Activated effector memory CD4-positive, alpha-beta T cell treated with Interleukin-2 at 50 U/mL for 16 hours (primary cell): ENCODE data around the gene EGLN3.
"Not testable (repeated sequence)": the region's sequence is repeated elsewhere in the genome, so short reads cannot be mapped to it uniquely, and the experiment has no call there.

Experiments
- DNase-seq: peaks from one replicate; pipeline ENCODE4 v3.0.0-alpha.2; 2020

EGLN3 gene

DNA sequence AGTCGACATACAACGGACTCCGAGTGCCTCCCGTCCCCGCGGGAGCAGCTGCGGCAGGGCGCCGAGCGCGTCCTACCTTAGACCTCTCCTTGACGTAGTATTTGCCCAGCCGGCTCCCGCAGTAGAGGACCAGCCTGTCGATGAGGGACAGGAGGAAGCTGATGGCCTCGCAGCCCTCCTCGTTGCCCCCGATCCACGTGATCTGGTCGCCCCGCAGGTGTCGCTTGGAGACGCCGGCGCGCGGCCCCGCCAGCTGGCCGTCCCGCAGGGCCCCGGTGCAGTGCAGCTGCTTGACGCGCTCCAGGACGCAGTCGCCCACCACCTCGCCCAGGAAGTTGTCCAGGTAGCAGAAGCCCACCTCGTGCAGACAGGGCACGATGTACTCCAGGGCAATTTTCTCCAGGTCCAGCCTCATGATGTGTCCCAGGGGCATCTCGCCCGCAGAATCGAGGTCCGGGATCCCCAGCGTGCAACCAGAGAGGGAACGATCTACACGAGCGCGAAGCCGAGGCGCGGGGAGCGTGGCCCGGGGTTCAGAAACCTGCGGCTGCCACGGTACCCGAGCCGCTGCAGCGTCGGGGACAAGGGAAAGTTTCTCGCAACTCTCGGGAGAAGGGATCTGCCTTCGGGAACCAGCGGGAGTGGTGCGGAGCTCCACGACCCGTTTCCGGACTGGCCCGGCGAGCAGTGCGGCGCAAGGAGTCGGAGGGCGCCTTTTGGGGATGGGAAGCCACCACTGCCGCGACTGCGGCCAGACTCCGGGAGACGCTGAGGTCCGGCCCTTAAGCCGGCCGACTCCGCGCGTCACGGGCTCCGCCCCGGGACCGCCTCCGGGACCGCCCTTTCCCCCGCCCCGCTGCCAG, at the start of gene EGLN3:
Gene EGLN3 (minus strand): TSS at position 755 of the 863 bp plus-strand sequence. CDS start 322 bp downstream, at position 433.
- DNase-seq: peak; percentile 49

DNA sequence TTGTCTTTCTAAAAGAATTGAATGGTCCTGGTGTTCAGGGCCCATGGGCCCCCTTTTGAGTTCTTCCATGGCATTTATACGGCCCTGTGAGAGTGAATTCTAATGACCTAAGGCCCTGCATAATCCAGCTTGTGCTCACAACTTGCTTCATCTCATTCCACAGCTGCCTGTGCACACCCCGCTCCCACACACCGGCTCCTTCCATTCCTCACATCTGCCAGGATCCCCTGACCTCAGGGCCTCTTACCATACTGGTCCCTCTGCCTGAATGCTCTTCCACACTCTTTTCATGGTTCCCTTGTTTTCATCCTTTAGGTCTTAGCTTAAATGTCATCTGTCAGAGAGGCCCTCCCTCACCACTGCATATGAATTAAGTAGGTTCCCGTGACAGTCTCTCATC, 49.5 kb upstream of the EGLN3 start:
- no peak for DNase-seq

DNA sequence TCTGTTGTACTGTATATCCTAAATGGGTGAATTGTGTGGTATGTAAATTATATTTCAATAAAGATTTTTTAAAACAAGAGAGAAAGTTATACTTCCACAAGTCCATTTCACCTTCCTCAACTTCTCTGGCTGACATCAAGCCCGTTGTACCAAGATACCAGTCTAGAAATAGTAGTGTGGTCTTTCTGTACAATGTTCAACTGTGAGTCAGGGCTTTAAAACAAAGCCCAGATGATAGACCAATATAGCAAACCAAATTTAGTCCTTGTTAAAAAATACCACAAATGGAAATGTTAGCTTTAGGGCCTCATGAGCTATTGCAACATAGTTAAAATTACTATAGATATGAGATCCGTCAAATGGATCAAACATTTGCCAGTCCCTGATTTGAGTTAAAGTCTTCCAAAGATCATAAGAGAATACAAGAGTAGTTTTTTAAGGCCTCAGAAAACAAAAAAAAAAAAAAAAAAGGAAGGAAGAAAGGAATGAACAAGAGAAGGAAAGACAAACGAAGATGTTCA, 49.0 kb upstream of the EGLN3 start:
- DNase-seq: no peak

DNA sequence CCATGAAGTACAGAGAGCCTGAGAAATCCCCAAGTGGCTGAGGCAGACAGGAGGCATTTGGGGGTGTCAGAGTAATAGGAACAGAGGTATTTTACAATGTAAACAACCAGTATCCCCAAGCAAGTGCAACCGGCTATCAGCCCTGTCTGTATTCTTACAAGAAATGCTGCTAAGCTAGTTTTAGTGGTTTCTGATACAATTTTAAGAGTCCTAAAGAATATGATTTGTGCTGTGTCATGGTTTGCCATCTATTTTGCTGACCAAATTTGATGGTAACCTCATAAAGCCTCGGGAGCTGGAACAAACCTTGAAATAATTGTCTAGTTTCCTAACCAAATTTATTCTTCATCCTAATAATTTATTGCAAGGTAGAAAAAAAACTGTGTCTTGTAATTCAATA, 46.7 kb upstream of the EGLN3 start:
- no peak for DNase-seq

DNA sequence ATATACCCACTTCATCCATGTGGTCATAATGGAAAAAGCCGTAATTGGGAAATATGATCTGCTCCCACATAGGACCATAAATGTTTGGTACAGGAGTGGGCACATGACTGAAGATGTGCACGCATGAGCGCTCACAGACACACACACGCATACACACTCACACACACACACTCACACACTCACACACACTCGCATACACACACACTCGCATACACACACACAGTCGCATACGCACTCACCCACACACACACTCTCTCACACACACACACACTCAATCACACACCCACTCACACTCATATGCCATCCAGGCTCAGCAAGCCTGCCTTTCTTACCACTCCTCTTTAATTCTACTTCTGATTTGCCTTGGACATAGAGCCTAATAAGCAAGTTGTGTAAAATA, 45.6 kb upstream of the EGLN3 start:
- DNase-seq: no peak

DNA sequence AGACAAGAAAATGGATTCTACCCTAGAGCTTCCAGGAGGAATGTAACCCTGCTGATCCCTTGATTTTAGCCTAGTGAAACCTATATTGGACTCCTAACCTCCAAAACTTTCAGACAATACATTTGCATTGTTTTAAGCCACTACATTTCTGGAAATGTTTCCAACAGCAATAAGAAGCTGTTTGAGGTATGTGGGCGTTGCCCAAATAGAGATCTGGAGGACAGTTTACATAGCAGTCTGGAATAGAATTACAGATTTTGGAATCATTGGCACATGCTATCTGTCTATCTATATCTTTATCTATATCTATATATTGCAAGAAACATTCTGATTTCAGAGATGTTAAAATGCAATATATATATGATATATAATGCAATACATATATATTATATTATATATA, 42.4 kb upstream of the EGLN3 start:
- no peak for DNase-seq

DNA sequence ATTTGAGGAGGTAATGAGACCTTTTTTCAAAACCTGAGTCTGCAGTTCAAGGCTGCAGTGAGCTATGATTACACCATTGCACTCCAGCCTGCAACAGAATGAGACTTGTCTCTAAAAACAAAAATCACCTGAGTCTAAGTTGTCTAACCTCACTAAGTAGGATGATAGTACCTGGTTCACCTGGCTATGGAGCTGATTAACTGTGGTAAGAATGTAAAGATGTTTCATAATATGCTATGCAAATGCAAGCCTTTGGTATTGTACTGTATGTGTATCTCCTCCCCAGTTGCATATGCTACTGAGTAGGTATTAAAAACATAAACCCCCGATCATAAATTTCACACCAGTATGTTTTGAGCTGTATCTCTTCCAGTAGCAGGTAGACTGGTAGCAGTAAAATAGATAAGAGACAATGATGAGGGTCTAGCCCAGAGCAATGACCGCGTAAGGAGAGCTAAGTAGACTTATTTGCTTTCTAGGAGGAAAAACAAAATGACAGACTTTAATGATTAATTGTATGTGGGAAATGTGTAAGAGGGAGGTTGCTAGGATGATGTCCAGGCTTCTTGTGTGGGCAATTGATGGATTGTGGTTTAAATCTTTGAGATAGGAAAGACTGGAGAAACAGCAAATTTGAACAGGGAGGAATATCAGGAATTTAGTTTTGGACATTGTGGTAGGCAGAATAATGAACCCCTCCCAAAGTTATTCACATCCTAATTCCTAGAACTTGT, 41.6 kb upstream of the EGLN3 start:
- DNase-seq: no peak

DNA sequence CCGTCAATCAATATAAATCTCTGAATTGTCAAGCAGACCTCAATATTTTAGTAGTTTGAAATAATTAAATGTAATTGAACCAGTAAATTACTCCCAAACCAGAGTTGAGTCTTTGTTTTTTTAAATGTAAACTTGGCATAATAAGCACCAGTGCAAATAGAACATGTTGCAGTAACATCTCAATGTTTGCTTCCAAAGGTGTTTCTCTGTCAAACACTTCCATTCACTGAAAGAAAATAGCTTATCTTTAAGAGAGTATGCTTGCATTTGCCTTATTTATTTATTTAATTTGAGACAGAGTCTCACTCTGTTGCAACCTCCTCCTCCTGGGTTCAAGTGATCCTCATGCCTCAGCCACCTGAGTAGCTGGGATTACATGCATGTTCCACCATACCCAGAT, 39.9 kb upstream of the EGLN3 start:
- no peak for DNase-seq

DNA sequence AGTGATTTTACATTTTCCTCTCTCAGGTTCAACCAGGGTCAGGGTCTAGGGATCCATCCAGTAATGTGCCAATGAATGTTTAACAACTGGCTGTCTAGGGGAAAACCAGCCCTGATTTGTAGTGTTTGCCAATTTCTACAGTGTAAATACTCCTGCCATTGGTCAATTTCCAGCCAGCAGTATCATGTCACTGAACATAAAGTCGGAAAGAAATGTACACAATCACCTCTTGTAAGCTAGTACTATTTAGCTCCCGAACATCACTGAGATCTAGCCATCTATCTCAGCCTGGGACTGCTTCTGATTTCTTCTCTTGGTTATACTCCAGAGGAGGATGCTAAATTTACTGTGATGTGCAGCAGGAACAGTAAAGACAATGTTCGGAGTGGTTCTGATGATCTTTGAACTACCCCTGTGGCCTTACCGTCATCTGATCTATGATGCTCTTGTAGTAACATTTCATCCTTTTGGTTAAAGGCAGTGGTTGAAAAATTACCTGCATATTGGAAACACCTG, 36.7 kb upstream of the EGLN3 start:
- no peak for DNase-seq

DNA sequence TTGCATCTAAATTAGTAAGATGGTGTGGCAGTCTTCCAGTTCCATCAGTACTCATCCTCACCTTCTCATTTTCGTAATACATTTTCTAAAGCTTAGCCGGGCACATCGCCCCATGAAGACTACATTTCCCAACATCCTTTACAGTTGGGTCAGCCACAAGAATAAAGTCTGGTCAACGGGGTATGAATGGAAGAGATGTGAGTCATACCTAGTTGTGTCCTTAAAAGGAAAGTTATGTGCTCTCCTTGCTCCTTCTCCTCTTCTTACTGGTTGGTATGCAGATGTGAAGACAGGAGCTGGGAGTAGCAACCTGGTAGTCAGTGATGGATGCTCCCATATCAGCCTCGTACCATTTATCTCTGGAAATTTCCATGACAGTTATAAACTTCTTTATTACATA, 35.9 kb upstream of the EGLN3 start:
- DNase-seq: no peak

DNA sequence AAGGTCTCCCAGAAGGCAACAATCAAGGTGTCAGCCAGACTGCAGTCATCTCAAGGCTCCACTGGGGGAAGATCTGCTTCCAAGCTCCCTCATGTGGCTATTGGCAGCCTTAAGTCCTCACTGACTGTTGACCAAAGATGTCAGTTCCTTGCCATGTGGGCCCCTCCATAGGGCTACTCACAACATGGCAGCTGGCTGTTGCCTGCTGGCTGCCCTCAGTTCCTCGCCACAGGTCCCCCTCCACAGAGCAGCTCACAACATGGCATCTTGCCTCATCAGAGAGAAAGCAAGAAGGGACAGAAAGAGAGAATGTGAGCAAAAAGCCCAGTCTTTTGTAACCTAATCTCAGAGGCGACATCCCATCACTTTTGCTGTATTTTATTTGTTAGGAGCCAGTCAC, 34.4 kb upstream of the EGLN3 start:
- DNase-seq: no peak

DNA sequence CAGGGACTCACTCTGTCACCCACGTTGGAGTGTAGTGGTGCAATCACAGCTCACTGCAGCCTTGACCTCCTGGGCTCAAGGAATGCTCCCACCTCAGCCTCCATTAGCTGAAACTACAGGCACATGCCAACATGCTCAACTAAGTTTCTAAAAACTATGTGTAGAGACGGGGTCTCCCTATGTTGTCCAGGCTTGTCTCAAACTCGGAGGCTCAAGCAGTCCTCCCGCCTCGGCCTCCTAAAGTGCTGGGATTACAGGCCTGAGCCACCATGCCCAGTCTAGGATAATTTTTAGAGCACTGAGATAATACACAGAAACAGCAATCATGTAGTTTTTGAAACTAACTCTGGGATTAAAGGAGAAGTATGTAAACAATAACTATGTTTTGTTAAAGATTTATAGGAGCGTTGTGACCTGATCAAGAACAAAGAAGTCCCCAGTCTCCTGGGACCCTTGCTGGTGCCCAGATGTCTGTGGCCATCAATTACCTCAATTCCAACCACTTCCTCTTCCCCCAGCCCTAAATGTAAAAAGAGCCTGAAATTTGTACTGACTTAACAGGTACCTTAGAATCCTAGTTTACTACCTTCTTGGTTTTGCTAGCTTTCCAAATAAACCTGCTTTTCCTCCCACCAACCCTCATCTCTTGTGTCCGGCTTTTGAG, 28.9 kb upstream of the EGLN3 start:
- DNase-seq: no peak

DNA sequence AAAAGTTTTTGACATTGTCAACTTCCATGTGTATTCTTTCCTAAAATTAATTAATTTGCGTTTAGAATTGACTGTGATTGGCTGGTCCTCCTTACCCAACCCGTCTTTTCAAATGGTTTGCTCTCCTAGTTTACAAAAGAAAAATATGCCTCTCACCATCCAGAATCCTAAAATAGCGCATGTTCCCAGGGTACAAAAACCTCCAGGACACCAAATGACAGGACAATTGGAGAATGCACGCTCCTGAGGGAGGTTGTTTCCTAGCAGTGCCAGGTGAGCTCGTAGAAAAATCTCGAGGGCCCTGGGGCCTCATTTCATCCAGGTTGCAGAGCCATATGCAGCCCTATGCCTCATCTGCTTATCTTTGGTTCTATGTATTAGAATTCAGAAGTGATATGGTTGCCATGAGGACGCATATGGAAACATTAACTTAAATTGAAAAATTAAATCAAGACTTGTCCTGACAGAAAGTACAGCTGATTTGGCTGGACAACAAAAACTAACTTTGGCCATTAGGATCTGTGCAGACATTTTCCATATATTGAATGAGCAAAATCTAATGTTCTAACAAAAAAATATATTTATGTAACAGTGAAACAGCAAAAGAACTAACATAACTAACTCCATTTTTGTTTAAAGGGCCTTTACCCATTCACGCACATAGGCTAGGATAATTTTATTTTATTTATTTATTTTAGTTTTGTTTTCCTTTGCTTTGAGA, 28.2 kb upstream of the EGLN3 start:
- DNase-seq: no peak

DNA sequence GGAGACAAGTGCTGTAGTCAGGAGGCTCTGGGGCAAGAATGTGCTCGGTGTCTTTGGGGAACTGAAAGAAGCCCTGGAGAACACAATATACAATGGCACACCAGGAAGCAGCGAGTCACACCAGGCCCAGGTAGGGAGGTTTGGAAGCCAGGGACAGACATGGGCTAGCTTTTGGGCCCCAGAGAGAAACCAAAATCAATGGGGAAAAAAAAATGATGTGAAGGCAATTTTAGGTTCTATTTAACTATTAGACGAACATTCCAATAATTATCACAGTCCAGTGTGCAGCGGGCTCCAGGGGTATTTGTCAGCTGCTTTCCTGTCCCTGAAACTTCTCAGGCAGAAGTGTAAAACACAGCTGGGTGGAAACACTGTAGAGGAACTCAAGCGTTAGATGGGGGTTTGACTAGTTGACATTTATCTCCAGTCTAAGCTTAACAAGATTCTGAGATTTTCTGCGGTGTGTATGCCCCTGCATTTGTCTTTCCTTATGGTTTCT, 21.8 kb upstream of the EGLN3 start:
- DNase-seq: no peak

DNA sequence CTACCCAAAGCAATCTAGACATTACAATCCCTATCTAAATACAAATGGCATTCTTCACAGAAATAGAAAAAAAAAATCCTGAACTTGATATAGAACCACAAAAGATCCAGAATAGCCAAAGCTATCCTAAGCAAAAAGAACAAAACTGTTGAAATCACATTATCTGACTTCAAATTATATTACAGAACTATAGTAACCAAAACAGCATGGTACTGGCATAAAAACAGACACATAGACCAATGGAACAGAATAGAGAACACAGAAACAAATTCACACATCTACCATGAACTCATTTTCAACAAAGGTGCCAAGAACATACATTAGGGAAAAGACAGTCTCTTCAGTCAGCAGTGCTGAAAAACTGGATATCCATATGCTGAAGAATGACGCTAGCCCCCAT, 19.0 kb upstream of the EGLN3 start:
- DNase-seq: not testable (repeated sequence)

DNA sequence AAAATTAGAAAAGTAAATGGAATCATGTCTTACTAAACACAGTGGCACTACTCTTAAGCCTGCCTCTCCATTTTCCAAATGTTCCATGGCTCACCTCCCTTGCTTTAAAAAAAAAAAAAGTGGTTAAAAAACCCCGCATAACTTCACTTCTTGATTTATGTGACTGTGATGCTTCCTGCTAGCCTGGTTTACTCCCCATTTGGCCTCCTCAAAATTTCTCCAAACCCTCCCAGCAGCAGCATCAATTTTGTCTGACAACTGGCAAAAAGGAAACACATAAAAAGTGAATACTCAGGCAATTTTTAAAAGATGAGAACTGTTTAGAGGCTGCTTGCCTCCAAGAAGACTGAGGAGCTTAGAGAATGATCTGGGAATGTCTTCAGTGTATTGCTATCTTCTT, 17.8 kb upstream of the EGLN3 start:
- no peak for DNase-seq

DNA sequence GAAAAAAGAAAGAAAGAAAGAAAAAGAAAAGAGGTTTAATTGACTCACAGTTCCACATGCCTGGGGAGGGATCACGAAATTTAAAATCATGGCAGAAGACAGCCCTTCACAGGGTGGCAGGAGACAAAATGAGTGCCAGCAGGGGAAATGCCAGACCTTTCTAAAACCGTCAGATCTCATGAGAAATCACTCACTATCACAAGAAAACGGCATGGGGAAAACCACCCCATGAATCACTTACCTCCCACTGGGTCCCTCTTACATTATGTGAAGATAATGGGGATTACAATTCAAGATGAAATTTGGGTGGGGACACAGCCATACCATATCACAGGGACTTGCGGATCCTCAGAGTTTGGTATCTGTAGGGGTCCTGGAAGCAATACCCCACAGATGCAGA, 16.3 kb upstream of the EGLN3 start:
- no peak for DNase-seq

DNA sequence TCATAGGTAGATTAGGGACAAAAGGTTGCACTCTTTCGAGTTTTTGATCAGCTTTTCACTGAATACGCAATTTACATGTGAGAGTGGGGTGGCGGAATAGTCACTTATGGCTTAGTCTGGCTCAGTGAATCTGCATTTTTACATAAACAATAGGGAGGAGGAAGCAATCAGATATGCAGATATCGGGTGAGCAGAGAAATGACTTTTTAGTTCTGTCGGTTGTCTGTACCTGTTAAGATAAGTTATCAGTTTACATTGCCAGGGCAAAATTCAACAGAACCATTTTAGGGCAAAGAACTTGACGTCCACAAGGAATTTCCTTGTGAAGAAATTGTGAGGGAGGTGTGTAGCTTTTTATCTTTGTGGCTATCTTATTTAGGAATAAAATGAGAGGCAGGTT, 15.4 kb upstream of the EGLN3 start:
- DNase-seq: no peak

DNA sequence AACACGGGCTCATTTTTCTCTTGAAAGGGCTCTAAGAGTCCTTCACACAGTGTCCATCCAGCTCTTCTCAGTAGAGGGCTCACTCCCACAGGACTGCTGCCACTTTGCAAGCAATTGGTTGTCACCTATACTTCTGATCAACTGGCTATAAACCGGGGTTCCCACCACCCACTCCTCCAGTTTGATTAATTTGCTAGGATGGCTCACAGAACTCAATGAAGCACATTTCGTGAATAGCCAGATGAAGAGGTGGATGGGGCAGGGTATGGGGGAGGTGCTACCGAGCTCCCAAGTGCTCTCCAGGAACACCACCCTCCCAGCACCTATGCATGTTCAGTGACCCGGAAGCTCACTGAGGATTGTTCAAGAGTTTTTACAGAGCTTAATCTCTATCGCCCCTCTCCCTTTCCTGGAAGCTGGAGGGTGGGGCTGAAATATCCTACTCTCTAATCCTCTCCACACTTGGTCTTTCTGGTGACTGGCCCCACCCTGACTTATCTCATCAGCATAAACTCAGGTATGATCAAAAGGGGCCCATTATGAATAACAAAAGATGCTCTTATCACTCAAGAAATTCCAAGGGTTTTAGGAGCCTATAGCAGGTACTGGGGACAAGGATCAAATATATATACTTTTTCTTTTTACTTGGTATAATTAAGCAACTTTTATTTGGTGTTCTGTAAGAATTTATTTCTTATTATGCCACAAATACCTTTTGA, 13.9 kb upstream of the EGLN3 start:
- no peak for DNase-seq

DNA sequence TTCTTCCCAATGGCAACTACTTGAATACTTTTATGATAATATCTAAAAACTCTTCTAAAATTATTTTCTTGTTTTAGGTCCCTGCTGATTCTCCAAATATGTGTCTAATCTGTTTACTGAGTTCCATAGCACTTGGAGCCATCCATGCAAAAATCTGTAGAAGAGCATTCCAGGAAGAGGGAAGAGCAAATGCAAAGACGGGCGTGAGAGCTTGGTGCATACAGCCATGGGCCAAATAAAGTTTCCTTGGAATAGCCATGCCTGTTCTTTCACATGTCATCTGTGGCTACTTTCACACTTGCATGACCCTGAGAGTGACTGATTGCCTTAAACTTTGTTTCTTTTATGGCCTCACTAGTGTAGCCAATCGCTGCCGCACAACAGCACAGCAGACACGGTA, 13.0 kb upstream of the EGLN3 start:
- DNase-seq: no peak

DNA sequence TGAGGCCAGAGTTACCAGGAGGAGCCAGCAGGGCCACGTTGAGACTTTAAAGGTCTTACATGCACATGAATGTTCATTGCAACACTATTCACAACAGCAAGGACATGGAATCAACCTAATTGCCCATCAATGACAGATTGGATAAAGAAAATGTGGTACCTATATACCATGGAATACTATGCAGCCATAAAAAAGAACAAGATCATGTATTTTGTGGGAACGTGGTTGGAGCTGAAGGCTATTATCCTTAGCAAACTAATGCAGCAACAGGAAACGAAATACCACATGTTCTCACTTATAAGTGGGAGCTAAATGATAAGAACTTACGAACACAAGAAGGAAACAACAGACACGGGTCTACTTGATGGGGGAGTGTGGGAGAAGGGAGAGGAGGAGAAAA, 11.6 kb upstream of the EGLN3 start:
- not testable (repeated sequence) for DNase-seq

DNA sequence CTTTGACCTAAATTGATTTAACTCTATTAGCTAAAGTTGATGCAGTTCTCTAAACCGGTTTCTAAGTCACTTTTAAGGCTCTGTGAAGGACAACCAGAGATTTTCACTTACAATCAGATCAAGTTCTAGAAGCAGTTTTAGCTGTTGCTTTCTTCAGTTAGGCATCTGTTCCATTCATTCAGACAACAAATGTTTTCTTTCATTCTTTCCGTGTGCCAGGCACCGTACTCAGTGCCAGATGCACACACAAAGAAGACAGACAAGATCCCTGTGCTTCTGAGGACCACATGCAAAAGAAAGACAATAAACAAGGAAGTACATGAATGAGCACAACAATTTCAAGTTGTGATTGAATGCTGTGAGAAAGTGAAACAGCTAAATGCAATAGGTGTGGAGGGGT, 11.1 kb upstream of the EGLN3 start:
- DNase-seq: no peak
